OCI-LY3 (cell line): ENCODE data around the gene VPS26A.

Experiments used
- EZH2phosphoT487 ChIP-seq: fragments of 200-600 bp; shearing (Covaris generic); IDR thresholded peaks from 2 replicates; pipeline ENCODE4 v1.6.1; 2018; ENCODE audit warnings: antibody characterized with exemption, mixed run types, low read depth
- TF ChIP-seq, protein P1 (sequence below): fragments of 200-600, 300-600 bp; sonication (generic); IDR thresholded peaks from 2 replicates; pipeline ENCODE4 v1.5.1; 2014; ENCODE audit warnings: antibody characterized with exemption, low read length, low read depth

DNA sequence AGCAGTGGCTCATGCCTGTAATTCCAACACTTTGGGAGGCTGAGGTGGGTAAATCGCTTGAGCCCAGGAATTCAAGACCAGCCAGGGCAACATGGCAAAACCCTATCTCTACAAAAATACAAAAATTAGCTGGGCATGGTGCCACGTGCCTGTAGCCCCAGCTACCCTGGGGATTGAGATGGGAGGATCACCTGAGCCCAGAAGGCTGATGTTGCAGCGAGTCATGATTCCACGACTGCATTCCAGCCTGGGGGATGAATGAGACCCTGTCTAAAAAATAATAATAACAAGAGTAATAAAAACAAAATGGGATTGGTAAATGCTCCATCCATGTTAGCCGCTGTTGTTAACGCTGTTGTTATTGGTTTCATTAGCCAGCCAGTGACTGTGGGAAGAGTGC lies 94.9 kb downstream of the VPS26A start:
- TF ChIP-seq, protein P1, sequence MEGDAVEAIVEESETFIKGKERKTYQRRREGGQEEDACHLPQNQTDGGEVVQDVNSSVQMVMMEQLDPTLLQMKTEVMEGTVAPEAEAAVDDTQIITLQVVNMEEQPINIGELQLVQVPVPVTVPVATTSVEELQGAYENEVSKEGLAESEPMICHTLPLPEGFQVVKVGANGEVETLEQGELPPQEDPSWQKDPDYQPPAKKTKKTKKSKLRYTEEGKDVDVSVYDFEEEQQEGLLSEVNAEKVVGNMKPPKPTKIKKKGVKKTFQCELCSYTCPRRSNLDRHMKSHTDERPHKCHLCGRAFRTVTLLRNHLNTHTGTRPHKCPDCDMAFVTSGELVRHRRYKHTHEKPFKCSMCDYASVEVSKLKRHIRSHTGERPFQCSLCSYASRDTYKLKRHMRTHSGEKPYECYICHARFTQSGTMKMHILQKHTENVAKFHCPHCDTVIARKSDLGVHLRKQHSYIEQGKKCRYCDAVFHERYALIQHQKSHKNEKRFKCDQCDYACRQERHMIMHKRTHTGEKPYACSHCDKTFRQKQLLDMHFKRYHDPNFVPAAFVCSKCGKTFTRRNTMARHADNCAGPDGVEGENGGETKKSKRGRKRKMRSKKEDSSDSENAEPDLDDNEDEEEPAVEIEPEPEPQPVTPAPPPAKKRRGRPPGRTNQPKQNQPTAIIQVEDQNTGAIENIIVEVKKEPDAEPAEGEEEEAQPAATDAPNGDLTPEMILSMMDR = no peak
- TF ChIP-seq EZH2phosphoT487 = no peak
